Esophagus squamous epithelium (tissue), 5 donors: ENCODE results near the gene AGMO. TPM values are rescaled to one million over a fixed set of nuclear protein-coding genes. Genes with fewer than 3 reads are reported as not detected.

Experiments used
- DNase-seq: peaks from one replicate; lab custom pipeline; 2025; lab: John Stamatoyannopoulos, UW
- H3K27ac ChIP-seq, 4 donors: fragments of 200-600 bp; sonication (generic); one replicate each; pipeline ENCODE4 v1.5.1; 2016 to 2019; ENCODE audit warnings: mild to moderate bottlenecking in 1 of 4
- H3K27me3 ChIP-seq, 4 donors: fragments of 200-600 bp; sonication (generic); 1 replicate in 3 of 4; 2 replicates in 1 of 4; pipeline versions ENCODE4 v1.5.1 to v1.6.0; 2017 to 2021; ENCODE audit warnings: antibody characterized with exemption in 1 of 4
- H3K36me3 ChIP-seq, 3 donors: fragments of 200-600 bp; sonication (generic); one replicate each; pipeline ENCODE4 v1.5.1; 2016 to 2019
- H3K4me1 ChIP-seq, 3 donors: fragments of 200-600 bp; sonication (generic); one replicate each; pipeline ENCODE4 v1.5.1; 2017 to 2019
- H3K4me3 ChIP-seq, 4 donors: fragments of 200-600 bp; sonication (generic); 1 replicate in 3 of 4; 2 replicates in 1 of 4; pipeline ENCODE4 v1.5.1; 2016 to 2019; ENCODE audit warnings: mild to moderate bottlenecking in 2 of 4, moderate library complexity in 1 of 4
- H3K9me3 ChIP-seq, 3 donors: fragments of 200-600 bp; sonication (generic); one replicate each; pipeline ENCODE4 v1.5.1; 2016 to 2019
- POLR2A ChIP-seq, 4 donors: fragments of 450-650 bp; IDR thresholded peaks; one replicate each; pipeline ENCODE4 v1.6.1; 2017; ENCODE audit warnings: antibody characterized with exemption in 4 of 4, mild to moderate bottlenecking in 4 of 4, moderate library complexity in 3 of 4
- WGBS, 2 donors: methylation state at CpG; one replicate each; pipeline ENCODE4 v1.1.5; 2018; 5-methylcytosine and 5-hydroxymethylcytosine counted together
- intact Hi-C: fragments of 100-400 bp; cut with DNase I; formaldehyde crosslinking; loops from one replicate; pipeline ENCODE4 v1.15.0; 2022
- total RNA-seq, 4 donors: library from RNA; depleted of rRNA; stranded (reverse); fragments of >200 nt; gene quantifications; one replicate each; pipeline ENCODE4 v1.1.0, GENCODE V29; 2016
- TF ChIP-seq, protein P1 (sequence below), 6 experiments: fragments of 450-650 bp in 4 of 6; fragments of 200-600 bp in 2 of 6; sonication (generic) in 2 of 6; IDR thresholded peaks; one replicate each; pipeline ENCODE4 v1.5.1; 2016 to 2019; ENCODE audit warnings: antibody characterized with exemption in 6 of 6, mild to moderate bottlenecking in 4 of 6, moderate library complexity in 4 of 6
- donor health status: DM: yes; HTN: yes; CAD: no.

AGMO gene
- total RNA-seq, 4 donors from 2014 or later = 0.38 to 0.53 TPM; not detected in 2

DNA sequence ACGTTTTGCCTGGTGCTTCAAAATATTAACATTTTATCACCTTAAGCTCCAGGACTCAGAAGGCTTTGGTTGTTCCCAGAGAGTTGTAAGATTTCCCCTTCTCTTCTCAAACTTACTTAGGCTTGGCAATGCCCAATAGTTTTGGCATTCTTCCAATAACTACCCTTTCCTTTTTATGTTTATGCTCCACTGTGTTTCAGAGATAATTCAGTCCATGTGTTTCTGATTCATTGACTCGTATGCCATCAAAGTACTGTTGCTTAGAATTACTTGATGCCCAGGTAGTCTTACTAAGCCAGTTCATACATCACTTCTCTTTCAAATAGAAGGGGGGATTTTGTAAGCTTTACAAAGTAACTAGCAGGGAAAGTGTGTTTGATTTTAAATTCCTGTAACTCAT, 66.6 kb downstream of the AGMO start:
- H3K36me3 ChIP-seq = no peaks in the 10 kb centered on the region
- no peak overlapping the region for H3K4me3 ChIP-seq
- no peaks in the 10 kb centered on the region for H3K27me3 ChIP-seq
- no peaks in the 10 kb centered on the region for H3K9me3 ChIP-seq
- H3K27ac ChIP-seq = no peak overlapping the region
- no peak for DNase-seq
- WGBS, 2 donors = 30 to 39% methylated on average over 2 of the region's 2 CpGs
- TF ChIP-seq, protein P1, sequence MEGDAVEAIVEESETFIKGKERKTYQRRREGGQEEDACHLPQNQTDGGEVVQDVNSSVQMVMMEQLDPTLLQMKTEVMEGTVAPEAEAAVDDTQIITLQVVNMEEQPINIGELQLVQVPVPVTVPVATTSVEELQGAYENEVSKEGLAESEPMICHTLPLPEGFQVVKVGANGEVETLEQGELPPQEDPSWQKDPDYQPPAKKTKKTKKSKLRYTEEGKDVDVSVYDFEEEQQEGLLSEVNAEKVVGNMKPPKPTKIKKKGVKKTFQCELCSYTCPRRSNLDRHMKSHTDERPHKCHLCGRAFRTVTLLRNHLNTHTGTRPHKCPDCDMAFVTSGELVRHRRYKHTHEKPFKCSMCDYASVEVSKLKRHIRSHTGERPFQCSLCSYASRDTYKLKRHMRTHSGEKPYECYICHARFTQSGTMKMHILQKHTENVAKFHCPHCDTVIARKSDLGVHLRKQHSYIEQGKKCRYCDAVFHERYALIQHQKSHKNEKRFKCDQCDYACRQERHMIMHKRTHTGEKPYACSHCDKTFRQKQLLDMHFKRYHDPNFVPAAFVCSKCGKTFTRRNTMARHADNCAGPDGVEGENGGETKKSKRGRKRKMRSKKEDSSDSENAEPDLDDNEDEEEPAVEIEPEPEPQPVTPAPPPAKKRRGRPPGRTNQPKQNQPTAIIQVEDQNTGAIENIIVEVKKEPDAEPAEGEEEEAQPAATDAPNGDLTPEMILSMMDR (IDR thresholded peaks at IDR 0.05) = no peak
- intact Hi-C loops = no loop called here
- H3K4me1 ChIP-seq = no peaks in the 10 kb centered on the region

DNA sequence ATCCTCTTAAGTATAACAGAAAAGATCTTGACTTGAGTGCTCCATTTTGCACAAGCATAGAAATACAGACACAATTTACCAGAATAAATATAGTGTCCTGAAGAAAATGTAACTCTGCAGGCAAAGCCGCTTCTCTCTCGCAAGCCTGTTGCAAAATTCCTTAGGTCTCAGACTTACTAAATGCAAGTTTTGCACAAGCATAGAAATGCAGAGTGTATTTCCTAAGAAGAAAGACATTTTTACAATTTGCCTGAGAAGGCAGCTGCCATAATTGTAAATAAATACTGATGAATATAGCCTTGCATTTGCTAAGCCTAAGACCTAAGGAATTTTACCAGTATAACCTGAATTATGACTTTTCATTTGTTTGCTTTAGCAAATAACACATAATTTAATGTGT, 67.1 kb downstream of the AGMO start:
- intact Hi-C loops = no loop called here

DNA sequence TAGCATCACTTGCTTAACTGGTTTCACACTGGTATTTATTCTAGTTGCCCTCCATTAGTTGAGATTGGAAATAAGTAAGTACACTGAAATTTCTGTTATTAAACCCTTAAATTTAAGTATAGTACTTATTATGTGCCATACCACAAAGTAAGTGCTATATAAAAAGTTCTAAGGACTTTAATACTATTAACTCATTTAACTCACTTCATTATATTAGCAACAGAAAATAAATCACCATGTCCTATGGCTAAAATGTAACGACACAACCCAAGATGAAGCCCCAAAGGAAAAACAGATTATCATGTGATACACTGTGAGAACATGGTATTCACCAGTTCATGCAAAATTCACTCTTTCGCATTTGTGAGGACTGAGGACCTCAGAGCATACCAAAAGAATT, 70.5 kb downstream of the AGMO start:
- TF ChIP-seq, protein P1 (IDR thresholded peaks at IDR 0.05) = no peak
- TF ChIP-seq POLR2A (IDR thresholded peaks at IDR 0.05) = no peak
- Histone ChIP-seq H3K36me3 (no peaks in the 10 kb centered on the region), H3K27me3 (no peaks in the 10 kb centered on the region), H3K4me1 (no peaks in the 10 kb centered on the region), H3K9me3 (no peaks in the 10 kb centered on the region), H3K4me3 (no peak overlapping the region), H3K27ac (no peak overlapping the region)
- intact Hi-C loops = no loop called here
- DNase-seq = no peak
- 50 to 66% methylated on average over 2 of the region's 2 CpGs for WGBS, 2 donors

More for the DNA sequence above, 67.1 kb downstream of the AGMO start:
- no peak for DNase-seq
- Histone ChIP-seq H3K4me3 (no peak overlapping the region), H3K27me3 (no peaks in the 10 kb centered on the region), H3K27ac (no peak overlapping the region), H3K4me1 (no peaks in the 10 kb centered on the region), H3K9me3 (no peaks in the 10 kb centered on the region), H3K36me3 (no peaks in the 10 kb centered on the region)
- WGBS, 2 donors = 28 to 43% methylated on average over 2 of the region's 2 CpGs
- TF ChIP-seq, protein P1 (IDR thresholded peaks at IDR 0.05) = no peak
- no peak for TF ChIP-seq POLR2A (IDR thresholded peaks at IDR 0.05)

DNA sequence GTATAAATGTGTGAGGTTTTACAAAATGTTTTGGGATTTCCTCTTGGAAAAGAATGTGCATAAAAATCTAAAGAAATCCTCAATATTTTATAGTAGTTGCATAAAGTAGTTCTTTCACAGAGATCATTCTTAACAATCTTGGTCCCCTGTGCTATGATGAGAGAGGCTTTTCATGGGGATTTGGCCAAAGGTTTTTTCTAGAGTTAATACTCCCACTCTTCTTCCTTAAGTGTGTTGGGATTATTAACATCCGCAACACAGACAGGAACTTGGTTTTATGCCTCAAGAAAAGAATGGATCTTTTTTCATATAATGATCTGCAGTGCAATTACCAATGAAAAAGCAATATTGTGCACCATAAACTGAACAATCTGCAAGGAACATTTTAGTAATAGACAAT, 71.5 kb downstream of the AGMO start:
- WGBS, 2 donors = 56 to 100% methylated on average over 1 of the region's 1 CpG
- Histone ChIP-seq H3K4me1 (no peaks in the 10 kb centered on the region), H3K4me3 (no peak overlapping the region), H3K27me3 (no peaks in the 10 kb centered on the region), H3K9me3 (no peaks in the 10 kb centered on the region), H3K27ac (no peak overlapping the region), H3K36me3 (no peaks in the 10 kb centered on the region)
- intact Hi-C loops = no loop called here
- TF ChIP-seq, protein P1 (IDR thresholded peaks at IDR 0.05) = no peak
- no peak for TF ChIP-seq POLR2A (IDR thresholded peaks at IDR 0.05)
- no peak for DNase-seq

DNA sequence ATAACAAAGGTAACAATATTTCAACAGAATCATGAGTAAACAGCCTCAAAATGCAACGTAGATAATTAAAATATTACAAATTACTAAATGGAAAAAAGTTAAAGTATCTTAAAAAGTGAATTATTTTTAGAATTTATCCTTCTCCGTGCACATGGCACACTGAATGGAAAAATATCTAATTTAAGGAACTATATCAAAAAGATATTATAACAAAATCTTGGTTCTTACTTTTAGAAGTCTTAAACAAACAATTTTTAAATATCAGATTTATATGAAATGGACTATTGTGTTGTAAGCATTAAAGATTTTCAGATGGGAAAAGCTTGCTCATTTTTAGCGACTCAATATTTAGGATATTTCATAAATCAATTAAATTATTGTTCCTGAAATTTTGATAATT, 72.0 kb downstream of the AGMO start:
- no peak overlapping the region for H3K27ac ChIP-seq
- no peak overlapping the region for H3K4me3 ChIP-seq
- DNase-seq = no peak
- intact Hi-C loops = no loop called here
- H3K9me3 ChIP-seq = no peaks in the 10 kb centered on the region
- WGBS, 2 donors = 54 to 58% methylated on average over 3 of the region's 3 CpGs
- TF ChIP-seq POLR2A (IDR thresholded peaks at IDR 0.05) = no peak
- TF ChIP-seq, protein P1 (IDR thresholded peaks at IDR 0.05) = no peak
- no peaks in the 10 kb centered on the region for H3K36me3 ChIP-seq
- H3K4me1 ChIP-seq = no peaks in the 10 kb centered on the region
- H3K27me3 ChIP-seq = no peaks in the 10 kb centered on the region
